NB4 (cell line): ENCODE results near the gene TFCP2L1.
"Not testable (repeated sequence)": the region's sequence is repeated elsewhere in the genome, so short reads cannot be mapped to it uniquely, and the experiment has no call there.

ENCODE experiments used
- DNase-seq: peaks from one replicate; pipeline ENCODE4 v3.0.0; 2010; ENCODE audit warnings: low read depth
- H3K4me3 ChIP-seq: one replicate; pipeline ENCODE4 v1.5.1; 2011; ENCODE audit warnings: mild to moderate bottlenecking, low read depth, low read length, moderate library complexity
- CTCF ChIP-seq: IDR thresholded peaks from one replicate; pipeline ENCODE4 v1.5.1; 2012; ENCODE audit warnings: low read depth, low read length
- MYC ChIP-seq: IDR thresholded peaks from 2 replicates; pipeline ENCODE4 v1.6.1; 2011; ENCODE audit warnings: low read depth, low read length
- POLR2A ChIP-seq: IDR thresholded peaks from 2 replicates; pipeline ENCODE4 v1.6.1; 2011; ENCODE audit warnings: mild to moderate bottlenecking; ENCODE audit not compliant: insufficient read length; ENCODE audit errors: extremely low read depth
- TF ChIP-seq, protein P1 (sequence below): IDR thresholded peaks from 2 replicates; pipeline ENCODE4 v1.6.1; 2011; ENCODE audit warnings: low read depth, low read length

The TFCP2L1 gene

DNA sequence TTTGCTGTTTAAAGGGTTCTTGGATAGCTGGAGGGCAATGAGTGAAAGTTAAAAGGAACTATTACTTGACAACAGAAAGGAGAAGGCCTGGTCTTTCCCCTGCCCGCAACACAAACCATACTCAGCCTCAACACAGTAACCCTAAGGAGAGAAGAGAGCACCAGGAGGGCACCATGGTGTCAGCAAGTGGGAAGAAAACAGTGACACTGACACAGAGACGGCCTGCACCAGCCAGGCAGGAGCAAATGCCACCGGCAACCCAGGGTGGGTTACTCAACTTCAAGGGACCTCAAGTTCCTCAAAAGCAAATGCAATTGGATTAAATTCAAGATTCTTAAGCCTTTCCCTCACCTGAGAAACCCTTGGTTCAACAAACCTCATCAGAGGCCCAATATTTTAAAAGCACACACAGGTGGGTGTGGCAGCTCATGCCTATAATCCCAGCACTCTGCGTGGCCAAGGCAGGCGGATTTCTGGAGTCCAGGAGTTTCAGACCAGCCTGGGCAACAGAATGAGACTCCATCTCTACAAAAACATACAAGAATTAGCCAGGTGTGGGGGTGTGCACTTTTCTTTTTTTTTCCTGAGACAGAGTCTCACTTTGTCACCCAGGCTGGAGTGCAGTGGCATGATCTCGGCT, 52.3 kb downstream of the TFCP2L1 start:
- no peak overlapping the region for H3K4me3 ChIP-seq
- TF ChIP-seq MYC: no peak
- TF ChIP-seq, protein P1, sequence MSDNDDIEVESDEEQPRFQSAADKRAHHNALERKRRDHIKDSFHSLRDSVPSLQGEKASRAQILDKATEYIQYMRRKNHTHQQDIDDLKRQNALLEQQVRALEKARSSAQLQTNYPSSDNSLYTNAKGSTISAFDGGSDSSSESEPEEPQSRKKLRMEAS: no peak
- no peak for TF ChIP-seq CTCF
- no peak for TF ChIP-seq POLR2A
- peak; percentile 51 for DNase-seq

DNA sequence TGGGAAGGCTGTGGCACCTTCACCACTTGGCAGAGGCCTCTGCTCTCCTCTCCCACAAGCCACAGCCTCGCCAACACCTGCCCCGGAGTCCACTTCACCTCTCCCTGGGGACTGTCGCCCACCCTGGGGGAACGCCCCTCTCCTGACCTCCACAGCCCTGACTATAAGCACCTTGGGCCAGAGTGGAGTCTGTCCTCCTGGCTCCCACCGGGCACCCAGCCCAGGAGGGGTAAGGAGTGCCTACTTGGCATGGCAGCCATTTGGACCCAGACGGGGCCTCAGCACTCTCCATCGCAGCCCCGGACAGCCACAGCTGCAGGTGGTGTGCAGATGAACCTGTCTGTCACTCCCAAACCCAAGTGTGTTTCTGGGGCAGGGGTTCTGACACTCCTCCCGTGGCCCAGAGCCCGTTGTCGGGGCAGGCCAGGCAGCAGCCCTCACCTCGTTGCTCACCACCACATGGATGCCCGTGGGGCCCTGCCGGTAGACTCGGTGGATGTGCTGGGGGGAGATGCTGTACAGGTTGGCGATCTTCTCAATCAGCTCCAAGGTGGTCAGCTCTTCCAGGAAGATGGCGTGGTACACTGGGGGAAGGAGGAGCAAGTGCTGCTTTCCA, 53.5 kb downstream of the TFCP2L1 start:
- no peak overlapping the region for H3K4me3 ChIP-seq
- no peak for DNase-seq
- TF ChIP-seq, protein P1: no peak
- no peak for TF ChIP-seq CTCF
- no peak for TF ChIP-seq MYC
- no peak for TF ChIP-seq POLR2A

DNA sequence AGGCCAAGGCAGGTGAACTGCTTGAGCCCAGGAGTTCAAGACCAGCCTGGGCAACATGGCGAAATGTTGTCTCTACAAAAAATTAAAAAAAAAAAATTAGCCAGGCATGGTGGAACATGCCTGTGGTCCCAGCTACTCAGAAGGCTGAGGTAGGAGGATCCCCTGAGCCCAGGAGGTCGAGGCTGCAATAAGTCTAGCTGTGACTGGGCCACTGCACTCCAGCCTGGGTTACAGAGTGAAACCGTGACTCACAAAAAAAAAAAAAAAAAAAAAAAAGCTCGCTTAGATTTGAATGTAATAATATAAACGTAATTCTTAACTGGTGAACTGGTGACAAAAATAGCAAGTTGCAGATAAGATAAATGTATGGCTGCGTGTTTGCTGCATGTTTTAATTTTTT, 56.5 kb downstream of the TFCP2L1 start:
- DNase-seq: no peak
- no peak for TF ChIP-seq CTCF
- TF ChIP-seq, protein P1: no peak
- TF ChIP-seq MYC: no peak
- no peak for TF ChIP-seq POLR2A
- no peak overlapping the region for H3K4me3 ChIP-seq

- not testable (repeated sequence) for H3K4me3 ChIP-seq, DNase-seq
Measured at GRCh38 chr2:121227381-121228144, 57.4 kb downstream of the TFCP2L1 start.

GRCh38 chr2:121225681-121226080, 59.3 kb downstream of the TFCP2L1 start:
- DNase-seq, H3K4me3 ChIP-seq: not testable (repeated sequence)

GRCh38 chr2:121220995-121221394, 64.0 kb downstream of the TFCP2L1 start:
- no peak for DNase-seq
- H3K4me3 ChIP-seq: no peak overlapping the region
- no peak for TF ChIP-seq CTCF
- TF ChIP-seq MYC: no peak
- TF ChIP-seq, protein P1: no peak
- no peak for TF ChIP-seq POLR2A
